Measurements from ENCODE around the gene FTO.

- TF ChIP-seq CTCF (IDR thresholded peaks at IDR 0.05) (no peak), POLR2A (IDR thresholded peaks at IDR 0.05) (no peak)
Observed at GRCh38 chr16:53837426-53837825, 133.5 kb downstream of the FTO start.

All from thyroid gland (tissue), 4 donors.